Spleen (tissue), 7 donors: ENCODE data around the gene SIRPA.
A peak's percentile ranks its signal among the peaks of the same experiment; 100 is the strongest.

ENCODE experiments used
- POLR2AphosphoS5 ChIP-seq, 3 donors: sonication (generic); formaldehyde crosslinking; IDR thresholded peaks; one replicate each; pipeline ENCODE4 v1.5.1; 2017; ENCODE audit warnings: antibody characterized with exemption in 3 of 3
- TF ChIP-seq, protein P1 (sequence below), 11 experiments: fragments of 200-600 bp in 7 of 11; fragments of 450-650 bp in 4 of 11; sonication (generic) in 4 of 11; IDR thresholded peaks in 8 of 11; conservative IDR thresholded peaks in 3 of 11; 1 replicate in 7 of 11; 2 replicates in 4 of 11; pipeline versions ENCODE4 v1.4.0 to v1.8.0; 2016 to 2021; ENCODE audit warnings: antibody characterized with exemption in 11 of 11, inconsistent platforms in 4 of 11, mild to moderate bottlenecking in 1 of 11
- donor health status: DM: no; HTN: no; CAD: no; lungs with moderate emphysema.
- donor health status: DM: no; HTN: no; CAD: no.
- donor health status: DM: no; HTN: no; CAD: no.

DNA sequence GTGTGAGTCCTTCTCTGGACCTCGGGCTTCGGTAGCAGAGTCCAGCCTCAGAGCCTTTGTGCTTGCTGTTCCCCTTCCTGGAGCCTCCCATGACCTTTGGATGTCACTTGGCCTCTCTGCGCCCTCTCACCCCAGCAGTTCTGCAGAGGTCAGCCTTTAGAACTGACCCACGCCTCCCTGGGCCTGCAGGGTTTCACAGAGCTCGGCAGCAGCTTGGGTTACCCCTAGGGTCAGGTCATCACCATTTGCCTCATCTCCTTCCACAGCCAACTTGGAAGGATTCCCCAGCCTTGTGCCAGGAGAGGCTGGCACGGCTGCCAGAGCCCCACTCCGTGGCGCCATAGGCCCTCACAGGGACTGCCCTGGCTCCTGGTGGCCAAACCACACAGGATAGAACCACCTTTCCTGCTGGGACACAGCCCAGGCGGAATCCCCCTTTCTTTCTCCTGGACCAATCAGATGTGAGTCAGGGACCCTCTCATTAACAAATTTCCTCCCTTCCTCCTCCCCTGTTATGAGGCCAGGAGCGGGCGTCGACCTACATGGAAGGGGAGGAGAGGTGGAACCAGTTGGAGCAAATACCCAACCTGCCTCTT lies 13.9 kb upstream of the SIRPA start:
- TF ChIP-seq, protein P1, sequence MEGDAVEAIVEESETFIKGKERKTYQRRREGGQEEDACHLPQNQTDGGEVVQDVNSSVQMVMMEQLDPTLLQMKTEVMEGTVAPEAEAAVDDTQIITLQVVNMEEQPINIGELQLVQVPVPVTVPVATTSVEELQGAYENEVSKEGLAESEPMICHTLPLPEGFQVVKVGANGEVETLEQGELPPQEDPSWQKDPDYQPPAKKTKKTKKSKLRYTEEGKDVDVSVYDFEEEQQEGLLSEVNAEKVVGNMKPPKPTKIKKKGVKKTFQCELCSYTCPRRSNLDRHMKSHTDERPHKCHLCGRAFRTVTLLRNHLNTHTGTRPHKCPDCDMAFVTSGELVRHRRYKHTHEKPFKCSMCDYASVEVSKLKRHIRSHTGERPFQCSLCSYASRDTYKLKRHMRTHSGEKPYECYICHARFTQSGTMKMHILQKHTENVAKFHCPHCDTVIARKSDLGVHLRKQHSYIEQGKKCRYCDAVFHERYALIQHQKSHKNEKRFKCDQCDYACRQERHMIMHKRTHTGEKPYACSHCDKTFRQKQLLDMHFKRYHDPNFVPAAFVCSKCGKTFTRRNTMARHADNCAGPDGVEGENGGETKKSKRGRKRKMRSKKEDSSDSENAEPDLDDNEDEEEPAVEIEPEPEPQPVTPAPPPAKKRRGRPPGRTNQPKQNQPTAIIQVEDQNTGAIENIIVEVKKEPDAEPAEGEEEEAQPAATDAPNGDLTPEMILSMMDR (IDR thresholded peaks at IDR 0.05 in 8 of 11, conservative IDR thresholded peaks at IDR 0.05 in 3 of 11), result peak in 1 of 11 experiments; percentile 10
- TF ChIP-seq POLR2AphosphoS5 (IDR thresholded peaks at IDR 0.05), result peak in 1 of 3 donors; percentile 21
